Measurements from ENCODE around the gene PDLIM3. TPM values are rescaled to one million over a fixed set of nuclear protein-coding genes. Genes with fewer than 3 reads are reported as not detected.

The PDLIM3 gene
- total RNA-seq, 1 experiment from 2014 or later = 6.2 TPM

- TF ChIP-seq HMGXB4 (CRISPR knock-in tag; IDR thresholded peaks at IDR 0.05) (no peak), FOXK1 (CRISPR knock-in tag; IDR thresholded peaks at IDR 0.05) (peak; percentile 73; the same call in 1 of the 2 replicates), SP1 (CRISPR knock-in tag; conservative IDR thresholded peaks at IDR 0.05) (0 out of 2 replicates have a peak, but pooled peaks have one; percentile 11), ETV6 (CRISPR knock-in tag; IDR thresholded peaks at IDR 0.05) (peak; percentile 54; the same call in 1 of the 2 replicates), PREB (CRISPR knock-in tag; IDR thresholded peaks at IDR 0.05; ENCODE audit: borderline replicate concordance) (no peak), JUN (CRISPR knock-in tag; IDR thresholded peaks at IDR 0.05) (no peak), MXD4 (CRISPR knock-in tag; IDR thresholded peaks at IDR 0.05; ENCODE audit: borderline replicate concordance) (no peak), FOXP1 (CRISPR knock-in tag; IDR thresholded peaks at IDR 0.05; ENCODE audit: borderline replicate concordance) (peak; percentile 64; the same call in 1 of the 2 replicates)
These were observed 38.4 kb upstream of the PDLIM3 start (continued) for GRCh38 chr4:185573651-185574199.

- ChIA-PET CTCF (interaction anchor here (1.0 to 1.4 kb wide), 2 partner anchors 27 to 451 kb away, joined by 3 read pairs; no protein-coding TSS in a partner anchor), POLR2A (no interaction called here)
- DNase-seq (ENCODE audit: low spot score) (no peak), ATAC-seq (no peak)
- Mint-ChIP-seq H3K27me3 (ENCODE audit: low read depth) (no peaks in the 10 kb centered on the region), H3K27ac (no peak overlapping the region), H3K4me3 (no peak overlapping the region), H3K36me3 (0 out of 2 replicates have a peak, but pooled peaks cover 2% of the 10 kb centered on the region), H3K9me3 (peaks cover 3% of the 10 kb centered on the region), H3K4me1 (peaks cover 11% of the 10 kb centered on the region)
- no peak for TF ChIP-seq FOXP4 (CRISPR knock-in tag; IDR thresholded peaks at IDR 0.05)
- no peak for TF ChIP-seq ZMAT4 (CRISPR knock-in tag; IDR thresholded peaks at IDR 0.05)
- no peak for TF ChIP-seq NFYB (CRISPR knock-in tag; conservative IDR thresholded peaks at IDR 0.05; ENCODE audit: low read depth)
- TF ChIP-seq ERG (CRISPR knock-in tag; IDR thresholded peaks at IDR 0.05) = no peak
- TF ChIP-seq MYBL2 (CRISPR knock-in tag; IDR thresholded peaks at IDR 0.05) = no peak
- TF ChIP-seq TEAD4 (CRISPR knock-in tag; IDR thresholded peaks at IDR 0.05) = no peak
- no peak for TF ChIP-seq ZBTB21 (CRISPR knock-in tag; IDR thresholded peaks at IDR 0.05; ENCODE audit: borderline replicate concordance)
- TF ChIP-seq SMAD3 (CRISPR knock-in tag; IDR thresholded peaks at IDR 0.05; ENCODE audit: borderline replicate concordance) = no peak
- no peak for TF ChIP-seq JUN (CRISPR knock-in tag; IDR thresholded peaks at IDR 0.05)
- TF ChIP-seq TEAD1 (CRISPR knock-in tag; IDR thresholded peaks at IDR 0.05) = no peak
- no peak for TF ChIP-seq CDX4 (CRISPR knock-in tag; IDR thresholded peaks at IDR 0.05; ENCODE audit: borderline replicate concordance)
- no peak for TF ChIP-seq ARID4B (CRISPR knock-in tag; IDR thresholded peaks at IDR 0.05; ENCODE audit: borderline replicate concordance)
- TF ChIP-seq CREM (CRISPR knock-in tag; IDR thresholded peaks at IDR 0.05) = no peak
- no peak for TF ChIP-seq PREB (CRISPR knock-in tag; IDR thresholded peaks at IDR 0.05; ENCODE audit: borderline replicate concordance)
These were observed 35.4 kb upstream of the PDLIM3 start for GRCh38 chr4:185570727-185571126.

Data from WTC11 (cell line).